GM12878 (cell line): Measurements from ENCODE around the gene CREBZF. TPM values are rescaled to one million over a fixed set of nuclear protein-coding genes. Genes with fewer than 3 reads are reported as not detected.
A peak's percentile ranks its signal among the peaks of the same experiment; 100 is the strongest.

ENCODE experiments used
- ATF7 ChIP-seq: fragments of 450-650 bp; IDR thresholded peaks from 2 replicates; pipeline ENCODE4 v1.6.1; 2016; ENCODE audit warnings: low read depth, mild to moderate bottlenecking
- BHLHE40 ChIP-seq, 2 experiments: fragments of 450-650 bp in 1 of 2; IDR thresholded peaks; 2 replicates each; pipeline ENCODE4 v1.6.1; 2011 to 2017; ENCODE audit warnings: low read depth in 2 of 2, borderline replicate concordance in 1 of 2, improper control_type of control experiment in 1 of 2, low read length in 1 of 2, mild to moderate bottlenecking in 1 of 2
- CEBPB ChIP-seq, 2 experiments: fragments of 150-350 bp in 1 of 2; IDR thresholded peaks; 2 replicates each; pipeline ENCODE4 v1.6.1; 2012 to 2014; ENCODE audit warnings: low read depth in 2 of 2, low read length in 2 of 2, borderline replicate concordance in 1 of 2, inconsistent platforms in 1 of 2
- CTCF ChIP-seq, 3 experiments: IDR thresholded peaks in 2 of 3; conservative IDR thresholded peaks in 1 of 3; 2 replicates each; pipeline ENCODE4 v1.5.1; 2011; ENCODE audit warnings: low read depth in 3 of 3, low read length in 3 of 3, mild to moderate bottlenecking in 3 of 3, control low read depth in 2 of 3, moderate library complexity in 2 of 3, inconsistent platforms in 1 of 3, mixed read lengths in 1 of 3; ENCODE audit not compliant: control insufficient read depth in 2 of 3, insufficient read depth in 1 of 3; ENCODE audit errors: extremely low read depth in 1 of 3
- FOXK2 ChIP-seq: fragments of 450-650 bp; IDR thresholded peaks from 2 replicates; pipeline ENCODE4 v1.6.1; 2017; ENCODE audit warnings: mild to moderate bottlenecking, moderate library complexity
- GATAD2B ChIP-seq: fragments of 450-650 bp; conservative IDR thresholded peaks from 2 replicates; pipeline ENCODE4 v1.6.1; 2017; ENCODE audit warnings: low read depth, mild to moderate bottlenecking, moderate library complexity
- HDGF ChIP-seq: fragments of 450-650 bp; IDR thresholded peaks from 2 replicates; pipeline ENCODE4 v1.6.1; 2016; ENCODE audit warnings: antibody characterized with exemption
- IKZF2 ChIP-seq, 2 experiments: fragments of 450-650 bp; IDR thresholded peaks; 2 replicates each; pipeline ENCODE4 v1.6.1; 2017; ENCODE audit warnings: mild to moderate bottlenecking in 2 of 2, moderate library complexity in 2 of 2
- JUND ChIP-seq: IDR thresholded peaks from 2 replicates; pipeline ENCODE4 v1.6.1; 2012; ENCODE audit warnings: low read depth, mild to moderate bottlenecking, low read length, improper control_type of control experiment, moderate library complexity
- NFYA ChIP-seq: IDR thresholded peaks from 2 replicates; pipeline ENCODE4 v1.6.1; 2011; ENCODE audit warnings: low read depth, mild to moderate bottlenecking, low read length, improper control_type of control experiment, borderline replicate concordance
- NR2C1 ChIP-seq: fragments of 450-650 bp; IDR thresholded peaks from 2 replicates; pipeline ENCODE4 v1.6.1; 2017; ENCODE audit warnings: antibody characterized with exemption, mild to moderate bottlenecking, moderate library complexity
- NRF1 ChIP-seq: conservative IDR thresholded peaks from 2 replicates; pipeline ENCODE4 v1.6.1; 2011; ENCODE audit warnings: mild to moderate bottlenecking, low read depth, low read length, improper control_type of control experiment
- SRF ChIP-seq, 2 experiments: IDR thresholded peaks; 2 replicates each; pipeline ENCODE4 v1.6.1; 2011; ENCODE audit warnings: low read depth in 2 of 2, low read length in 2 of 2, mild to moderate bottlenecking in 1 of 2, moderate library complexity in 1 of 2
- STAT1 ChIP-seq: fragments of 450-650 bp; conservative IDR thresholded peaks from 2 replicates; pipeline ENCODE4 v1.6.1; 2014; ENCODE audit warnings: antibody characterized with exemption, mild to moderate bottlenecking
- TAF1 ChIP-seq: IDR thresholded peaks from 2 replicates; pipeline ENCODE4 v1.6.1; 2011; ENCODE audit warnings: mild to moderate bottlenecking, low read depth, low read length, borderline replicate concordance
- ZNF687 ChIP-seq: fragments of 450-650 bp; IDR thresholded peaks from 2 replicates; pipeline ENCODE4 v1.6.1; 2017; ENCODE audit warnings: mild to moderate bottlenecking, moderate library complexity
- polyA plus RNA-seq, 11 experiments: library from polyadenylated mRNA; depleted of rRNA in 4 of 11; unstranded in 6 of 11; stranded (reverse) in 5 of 11; fragments of >200 nt; fragmentation: Nextera tagmentation in 4 of 11; fragmentation: Illumina TruSeq in 1 of 11; extraction: Ambion mirVana in 4 of 11; extraction: Trizol in 1 of 11; gene quantifications; 1 replicate in 1 of 11; 2 replicates in 10 of 11; pipeline versions ENCODE4 v1.2.1 to v1.2.3, GENCODE V29; 2011 to 2016; ENCODE audit warnings: inconsistent platforms in 2 of 11, missing spikeins in 2 of 11, low read depth in 1 of 11
- total RNA-seq, 4 experiments: library from RNA; depleted of rRNA in 3 of 4; stranded (reverse); fragments of >200 nt in 3 of 4; fragmentation: Illumina TruSeq in 1 of 4; extraction: Trizol in 1 of 4; gene quantifications; 2 replicates each; pipeline versions ENCODE4 v1.2.1 to v1.2.3, GENCODE V29; 2013 to 2021
- TF ChIP-seq, protein P1 (sequence below): fragments of 450-650 bp; IDR thresholded peaks from 2 replicates; pipeline ENCODE4 v1.6.1; 2016; ENCODE audit warnings: mild to moderate bottlenecking, moderate library complexity, borderline replicate concordance

The CREBZF gene
- total and polyA plus RNA-seq, 10 of the 15 experiments (the other 5 are each of a cell fraction or from before 2014, with no cell fraction given): 11.1 to 51.2 (median 34.1) TPM

DNA sequence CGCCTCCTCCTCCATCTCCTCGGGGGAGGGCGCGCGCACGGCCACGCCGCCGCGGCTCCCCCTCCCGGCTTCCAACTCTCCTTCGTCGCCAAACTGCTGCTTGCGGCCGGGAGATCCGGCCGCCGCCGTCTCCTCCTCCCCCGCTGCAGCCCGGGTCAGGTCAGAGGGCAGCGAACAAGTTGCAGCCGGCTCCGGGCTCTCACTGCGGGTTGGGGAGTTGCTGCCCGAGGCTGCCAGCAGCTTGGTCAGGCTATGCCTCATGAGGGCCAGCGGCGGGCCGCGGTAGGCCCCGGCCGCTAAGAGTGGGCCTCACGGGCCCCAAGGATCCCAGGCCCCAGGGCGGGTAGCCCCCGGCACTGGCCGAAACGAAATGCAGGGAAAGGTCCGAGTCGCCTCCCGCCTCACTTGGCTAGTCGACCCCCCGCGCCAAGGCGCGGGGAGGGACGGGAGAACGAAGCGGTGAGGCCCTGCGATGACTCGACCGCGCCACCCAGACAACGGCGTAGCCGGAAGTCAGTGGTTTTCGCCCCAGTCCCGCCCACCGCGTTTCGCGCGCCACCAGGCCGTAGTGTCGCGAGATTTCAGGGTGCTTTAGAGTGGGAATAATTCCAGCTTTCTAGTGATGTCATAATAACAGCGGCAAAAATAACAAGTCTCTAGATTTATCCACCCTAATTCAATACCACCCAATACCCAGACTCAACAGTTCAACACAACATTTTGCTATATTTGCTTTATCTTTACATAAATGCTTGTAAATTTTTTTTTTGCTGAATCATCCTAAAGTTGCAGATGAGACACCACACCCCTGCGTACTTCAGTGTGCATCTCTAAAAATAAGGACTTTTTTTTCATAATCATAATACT, at the start of gene CREBZF (continued):
- TF ChIP-seq IKZF2 (IDR thresholded peaks at IDR 0.05) (peak in 1 of 2 experiments; percentile 9; a peak in 1 of 4 replicates), NR2C1 (0 out of 2 replicates have a peak, but pooled peaks have one; percentile 22), ZNF687 (peak; percentile 77), FOXK2 (no peak), BHLHE40 (IDR thresholded peaks at IDR 0.05; ENCODE audit: borderline replicate concordance in 1 of 2, low read depth in 2 of 2, low read length in 1 of 2) (peak in 1 of 2 experiments; percentile 36; a peak in 1 of 4 replicates), NFYA (no peak), NRF1 (no peak), TAF1 (peak; percentile 81), ATF7 (peak; percentile 97), SRF (IDR thresholded peaks at IDR 0.05; ENCODE audit: low read depth in 2 of 2, low read length in 2 of 2) (no peak), HDGF (no peak; the same call in 1 of the 2 replicates), JUND (no peak), CEBPB (IDR thresholded peaks at IDR 0.05; ENCODE audit: borderline replicate concordance in 1 of 2, low read depth in 2 of 2, low read length in 2 of 2) (no peak), STAT1 (no peak), CTCF (IDR thresholded peaks at IDR 0.05 in 2 of 3, conservative IDR thresholded peaks at IDR 0.05 in 1 of 3; ENCODE audit: control insufficient read depth in 2 of 3, extremely low read depth in 1 of 3, insufficient read depth in 1 of 3, low read depth in 3 of 3, low read length in 3 of 3) (no peak), GATAD2B (peak; percentile 90)
- TF ChIP-seq, protein P1, sequence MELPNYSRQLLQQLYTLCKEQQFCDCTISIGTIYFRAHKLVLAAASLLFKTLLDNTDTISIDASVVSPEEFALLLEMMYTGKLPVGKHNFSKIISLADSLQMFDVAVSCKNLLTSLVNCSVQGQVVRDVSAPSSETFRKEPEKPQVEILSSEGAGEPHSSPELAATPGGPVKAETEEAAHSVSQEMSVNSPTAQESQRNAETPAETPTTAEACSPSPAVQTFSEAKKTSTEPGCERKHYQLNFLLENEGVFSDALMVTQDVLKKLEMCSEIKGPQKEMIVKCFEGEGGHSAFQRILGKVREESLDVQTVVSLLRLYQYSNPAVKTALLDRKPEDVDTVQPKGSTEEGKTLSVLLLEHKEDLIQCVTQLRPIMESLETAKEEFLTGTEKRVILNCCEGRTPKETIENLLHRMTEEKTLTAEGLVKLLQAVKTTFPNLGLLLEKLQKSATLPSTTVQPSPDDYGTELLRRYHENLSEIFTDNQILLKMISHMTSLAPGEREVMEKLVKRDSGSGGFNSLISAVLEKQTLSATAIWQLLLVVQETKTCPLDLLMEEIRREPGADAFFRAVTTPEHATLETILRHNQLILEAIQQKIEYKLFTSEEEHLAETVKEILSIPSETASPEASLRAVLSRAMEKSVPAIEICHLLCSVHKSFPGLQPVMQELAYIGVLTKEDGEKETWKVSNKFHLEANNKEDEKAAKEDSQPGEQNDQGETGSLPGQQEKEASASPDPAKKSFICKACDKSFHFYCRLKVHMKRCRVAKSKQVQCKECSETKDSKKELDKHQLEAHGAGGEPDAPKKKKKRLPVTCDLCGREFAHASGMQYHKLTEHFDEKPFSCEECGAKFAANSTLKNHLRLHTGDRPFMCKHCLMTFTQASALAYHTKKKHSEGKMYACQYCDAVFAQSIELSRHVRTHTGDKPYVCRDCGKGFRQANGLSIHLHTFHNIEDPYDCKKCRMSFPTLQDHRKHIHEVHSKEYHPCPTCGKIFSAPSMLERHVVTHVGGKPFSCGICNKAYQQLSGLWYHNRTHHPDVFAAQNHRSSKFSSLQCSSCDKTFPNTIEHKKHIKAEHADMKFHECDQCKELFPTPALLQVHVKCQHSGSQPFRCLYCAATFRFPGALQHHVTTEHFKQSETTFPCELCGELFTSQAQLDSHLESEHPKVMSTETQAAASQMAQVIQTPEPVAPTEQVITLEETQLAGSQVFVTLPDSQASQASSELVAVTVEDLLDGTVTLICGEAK: peak; percentile 71; the same call in 1 of the 2 replicates
